ENCODE data around the gene SALL4.
"Not testable (repeated sequence)": the region's sequence is repeated elsewhere in the genome, so short reads cannot be mapped to it uniquely, and the experiment has no call there.

Gene SALL4

DNA sequence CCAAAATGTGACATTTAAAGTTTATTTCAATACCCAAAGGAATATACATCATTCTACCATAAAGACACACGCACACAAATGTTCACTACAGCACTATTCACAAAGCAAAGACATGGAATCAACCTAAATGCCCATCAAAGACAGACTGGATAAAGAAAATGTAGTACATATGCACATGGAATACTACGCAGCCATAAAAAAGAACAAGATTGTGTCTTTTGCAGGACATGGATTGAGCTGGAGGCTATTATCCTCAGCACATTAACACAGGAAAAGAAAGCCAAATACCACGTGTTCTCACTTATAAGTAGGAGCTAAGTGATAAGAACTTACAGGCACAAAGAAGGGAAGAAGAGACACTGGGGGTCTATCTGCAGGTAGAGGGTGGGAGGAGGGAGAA, 56.5 kb downstream of the SALL4 start:
- ChIA-PET CTCF (no interaction called here), POLR2A (no interaction called here)
- no peak for DNase-seq (ENCODE audit: extremely low spot score)
- TF ChIP-seq HDGF (IDR thresholded peaks at IDR 0.05; ENCODE audit: borderline replicate concordance): no peak
- TF ChIP-seq, protein P1, sequence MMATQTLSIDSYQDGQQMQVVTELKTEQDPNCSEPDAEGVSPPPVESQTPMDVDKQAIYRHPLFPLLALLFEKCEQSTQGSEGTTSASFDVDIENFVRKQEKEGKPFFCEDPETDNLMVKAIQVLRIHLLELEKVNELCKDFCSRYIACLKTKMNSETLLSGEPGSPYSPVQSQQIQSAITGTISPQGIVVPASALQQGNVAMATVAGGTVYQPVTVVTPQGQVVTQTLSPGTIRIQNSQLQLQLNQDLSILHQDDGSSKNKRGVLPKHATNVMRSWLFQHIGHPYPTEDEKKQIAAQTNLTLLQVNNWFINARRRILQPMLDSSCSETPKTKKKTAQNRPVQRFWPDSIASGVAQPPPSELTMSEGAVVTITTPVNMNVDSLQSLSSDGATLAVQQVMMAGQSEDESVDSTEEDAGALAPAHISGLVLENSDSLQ (IDR thresholded peaks at IDR 0.05): no peak
- no peak for TF ChIP-seq NFRKB (IDR thresholded peaks at IDR 0.05)
- TF ChIP-seq SP1 (IDR thresholded peaks at IDR 0.05): no peak
- no peak for TF ChIP-seq SUZ12 (IDR thresholded peaks at IDR 0.05)
- no peak for TF ChIP-seq BHLHE40 (IDR thresholded peaks at IDR 0.05; ENCODE audit: borderline replicate concordance)
- no peak for TF ChIP-seq FOXA1 (IDR thresholded peaks at IDR 0.05)
- TF ChIP-seq TARDBP (IDR thresholded peaks at IDR 0.05): no peak
- TF ChIP-seq L3MBTL2 (conservative IDR thresholded peaks at IDR 0.05): no peak
- no peak for TF ChIP-seq ARNT (IDR thresholded peaks at IDR 0.05)
- no peak for TF ChIP-seq CTBP1 (IDR thresholded peaks at IDR 0.05; ENCODE audit: borderline replicate concordance)

DNA sequence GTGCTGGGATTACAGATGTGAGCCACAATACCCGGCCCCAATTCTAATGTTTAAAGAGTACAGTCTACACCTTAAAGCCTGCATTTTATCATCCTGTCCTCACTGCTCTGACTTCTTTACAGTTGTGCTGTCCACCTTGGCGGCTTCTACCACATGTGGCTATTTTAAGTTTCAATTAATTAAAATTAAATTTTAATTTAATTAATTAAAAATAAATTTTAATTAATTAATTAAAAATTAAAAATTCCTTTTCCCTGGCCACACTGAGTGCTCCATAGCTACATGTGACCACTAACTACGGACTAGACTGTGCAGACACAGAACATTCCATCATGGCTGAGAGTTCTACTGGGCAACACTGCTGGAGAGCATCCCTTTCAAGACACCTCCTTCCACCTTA, 61.5 kb downstream of the SALL4 start:
- no peak for TF ChIP-seq ARNT (IDR thresholded peaks at IDR 0.05)
- no peak for TF ChIP-seq L3MBTL2 (conservative IDR thresholded peaks at IDR 0.05)
- TF ChIP-seq HDGF (IDR thresholded peaks at IDR 0.05; ENCODE audit: borderline replicate concordance): no peak
- TF ChIP-seq ELF4 (IDR thresholded peaks at IDR 0.05): no peak
- ChIA-PET CTCF (interaction anchor here (1.3 kb wide), 1 partner anchor 58 kb away, joined by 3 read pairs; no protein-coding TSS in a partner anchor), POLR2A (no interaction called here)
- DNase-seq (ENCODE audit: extremely low spot score): no peak

DNA sequence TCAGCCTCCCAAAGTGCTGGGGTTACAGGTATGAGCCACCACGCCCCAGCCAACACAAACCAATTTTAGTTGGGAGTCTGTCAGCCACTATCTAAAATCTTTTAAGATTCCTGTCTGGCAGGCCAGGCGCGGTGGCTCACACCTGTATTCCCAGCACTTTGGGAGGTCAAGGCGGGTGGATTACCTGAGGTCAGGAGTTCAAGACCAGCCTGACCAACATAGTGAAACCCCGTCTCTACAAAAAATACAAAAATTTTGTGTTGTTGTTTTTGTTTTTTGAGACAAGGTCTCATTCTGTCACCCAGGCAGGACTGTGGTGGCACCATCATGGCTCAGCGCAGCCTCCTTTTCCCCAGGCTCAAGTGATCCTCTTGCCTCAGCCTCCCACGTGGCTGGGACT, 62.0 kb downstream of the SALL4 start:
- DNase-seq (ENCODE audit: extremely low spot score); POLR2A ChIA-PET; CTCF ChIA-PET: not testable (repeated sequence)

DNA sequence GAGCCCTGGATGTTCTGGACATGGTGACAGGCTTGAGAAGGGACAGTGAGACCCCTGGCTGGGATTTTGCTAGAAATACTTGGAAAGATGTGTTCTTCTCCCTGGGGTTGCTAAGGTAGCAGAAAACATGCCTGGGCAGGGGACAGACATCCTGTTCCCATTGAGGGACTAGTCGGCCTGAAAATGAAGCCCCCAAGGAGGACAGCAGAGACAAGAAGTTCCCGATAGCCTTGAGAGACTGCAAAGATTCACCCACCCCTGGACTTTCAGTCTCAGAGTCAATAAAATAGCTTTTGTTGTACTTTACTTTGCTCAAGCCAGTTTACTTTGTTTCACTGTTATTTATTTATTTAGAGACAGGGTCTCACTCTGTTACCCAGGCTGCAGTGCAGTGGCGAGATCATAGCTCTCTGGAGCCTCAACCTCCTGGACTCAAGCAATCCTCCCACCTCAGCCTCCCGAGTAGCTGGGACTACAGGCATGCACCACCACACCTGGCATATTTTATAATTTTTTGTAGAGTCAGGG, 62.5 kb downstream of the SALL4 start:
- ChIA-PET CTCF (no interaction called here), POLR2A (no interaction called here)
- no peak for DNase-seq (ENCODE audit: extremely low spot score)
- TF ChIP-seq ARNT (IDR thresholded peaks at IDR 0.05) (no peak), HDGF (IDR thresholded peaks at IDR 0.05; ENCODE audit: borderline replicate concordance) (no peak), ZNF384 (IDR thresholded peaks at IDR 0.05) (no peak), BHLHE40 (IDR thresholded peaks at IDR 0.05; ENCODE audit: borderline replicate concordance) (no peak), CTBP1 (IDR thresholded peaks at IDR 0.05; ENCODE audit: borderline replicate concordance) (no peak), FOXK2 (IDR thresholded peaks at IDR 0.05) (no peak), LEF1 (IDR thresholded peaks at IDR 0.05; ENCODE audit: borderline replicate concordance) (no peak), TARDBP (IDR thresholded peaks at IDR 0.05) (no peak), L3MBTL2 (conservative IDR thresholded peaks at IDR 0.05) (no peak), SP1 (IDR thresholded peaks at IDR 0.05) (no peak), NFRKB (IDR thresholded peaks at IDR 0.05) (no peak), FOXM1 (IDR thresholded peaks at IDR 0.05; ENCODE audit: borderline replicate concordance) (no peak), FOXA1 (IDR thresholded peaks at IDR 0.05) (no peak), ELF4 (IDR thresholded peaks at IDR 0.05) (no peak), SUZ12 (IDR thresholded peaks at IDR 0.05) (no peak)
- TF ChIP-seq, protein P1 (IDR thresholded peaks at IDR 0.05): no peak

DNA sequence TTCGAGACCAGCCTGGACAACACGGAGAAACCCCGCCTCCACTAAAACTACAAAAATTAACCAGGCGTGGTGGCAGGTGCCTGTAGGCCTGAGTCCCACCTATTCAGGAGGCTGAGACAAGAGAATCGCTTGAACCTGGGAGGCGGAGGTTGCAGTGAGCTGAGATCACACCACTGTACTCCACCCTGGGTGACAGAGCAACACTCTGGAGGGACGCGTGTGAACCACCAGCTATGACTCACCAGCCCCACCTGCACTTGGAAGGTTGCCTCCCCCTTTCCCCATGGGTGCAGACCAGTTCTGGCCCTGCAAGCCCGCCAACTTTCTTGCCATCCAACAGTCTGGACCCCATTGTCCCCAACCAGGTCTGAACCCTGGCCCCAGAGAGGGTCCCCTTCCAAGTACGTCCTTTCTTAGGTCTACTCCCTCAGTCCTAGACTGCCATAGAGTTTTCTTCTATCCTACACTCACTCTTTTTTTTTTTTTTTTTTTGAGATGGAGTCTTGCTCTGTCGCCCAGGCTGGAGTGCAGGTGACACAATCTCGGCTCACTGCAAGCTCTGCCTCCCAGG, 63.4 kb downstream of the SALL4 start:
- POLR2A ChIA-PET: no interaction called here

DNA sequence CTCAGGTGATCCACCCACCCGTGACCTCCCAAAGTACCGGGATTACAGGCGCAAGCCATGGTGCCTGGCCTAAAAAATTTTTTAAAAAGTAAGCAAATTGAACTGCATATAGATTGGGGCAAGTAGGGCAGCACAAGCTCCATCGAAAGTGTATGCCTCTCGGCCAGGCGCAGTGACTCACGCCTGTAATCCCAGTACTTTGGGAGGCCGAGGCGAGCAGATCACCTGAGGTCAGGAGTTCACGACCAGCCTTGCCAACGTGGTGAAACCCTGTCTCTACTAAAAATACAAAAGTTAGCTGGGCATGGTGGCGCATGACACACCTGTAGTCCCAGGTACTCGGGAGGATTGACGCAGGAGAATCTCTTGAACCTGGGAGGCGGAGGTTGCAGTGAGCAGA, 64.1 kb downstream of the SALL4 start:
- DNase-seq (ENCODE audit: extremely low spot score); POLR2A ChIA-PET; CTCF ChIA-PET: not testable (repeated sequence)

More for the DNA sequence above, 63.4 kb downstream of the SALL4 start:
- no peak for TF ChIP-seq FOXM1 (IDR thresholded peaks at IDR 0.05; ENCODE audit: borderline replicate concordance)
- TF ChIP-seq FOXK2 (IDR thresholded peaks at IDR 0.05): no peak
- no peak for TF ChIP-seq LEF1 (IDR thresholded peaks at IDR 0.05; ENCODE audit: borderline replicate concordance)
- TF ChIP-seq HDGF (IDR thresholded peaks at IDR 0.05; ENCODE audit: borderline replicate concordance): no peak
- no peak for TF ChIP-seq BHLHE40 (IDR thresholded peaks at IDR 0.05; ENCODE audit: borderline replicate concordance)
- no peak for TF ChIP-seq ZNF384 (IDR thresholded peaks at IDR 0.05)
- no peak for TF ChIP-seq SUZ12 (IDR thresholded peaks at IDR 0.05)
- no peak for TF ChIP-seq SP1 (IDR thresholded peaks at IDR 0.05)
- CTCF ChIA-PET: no interaction called here
- DNase-seq (ENCODE audit: extremely low spot score): no peak

DNA sequence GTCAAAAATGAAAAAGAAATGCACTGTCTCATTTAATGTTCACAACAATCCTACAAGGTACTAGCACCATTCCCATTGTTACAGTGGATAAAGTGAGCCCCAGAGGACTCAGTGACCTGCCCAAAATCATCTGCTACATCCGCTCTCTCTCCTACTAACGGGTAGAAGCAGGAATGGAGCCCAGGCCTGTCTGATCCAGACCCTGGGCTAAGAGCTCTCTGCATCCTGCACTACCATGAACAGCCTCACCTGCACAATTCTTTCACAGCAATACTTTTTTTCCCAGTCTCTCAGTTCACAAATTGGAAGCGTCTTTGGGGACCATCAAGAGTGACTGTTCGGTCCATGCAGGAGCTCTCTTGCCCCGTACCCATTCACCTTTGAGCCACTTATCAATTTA, 65.4 kb downstream of the SALL4 start:
- no peak for DNase-seq (ENCODE audit: extremely low spot score)
- ChIA-PET POLR2A (no interaction called here), CTCF (interaction anchor here (0.6 kb wide), 1 partner anchor 264 kb away, joined by 5 read pairs; no protein-coding TSS in a partner anchor)
- TF ChIP-seq TARDBP (IDR thresholded peaks at IDR 0.05) (no peak), FOXA1 (IDR thresholded peaks at IDR 0.05) (no peak), HDGF (IDR thresholded peaks at IDR 0.05; ENCODE audit: borderline replicate concordance) (no peak)
- TF ChIP-seq, protein P1 (IDR thresholded peaks at IDR 0.05): no peak

Data from HEK293T (cell line).